ENCODE results near the gene GYS1.

GYS1 gene

GRCh38 chr19:48988286-48988685 lies 4.8 kb downstream of the GYS1 start:
- no peak for DNase-seq

- DNase-seq = no peak
Observed at GRCh38 chr19:48987323-48987722, 5.8 kb downstream of the GYS1 start.

GRCh38 chr19:48986211-48986610 lies 6.9 kb downstream of the GYS1 start:
- no peak for DNase-seq

GRCh38 chr19:48985711-48986110 lies 7.4 kb downstream of the GYS1 start:
- DNase-seq = no peak

- DNase-seq = no peak
Observed at GRCh38 chr19:48982280-48982679, 10.8 kb downstream of the GYS1 start.

GRCh38 chr19:48977061-48977460 lies 16.0 kb downstream of the GYS1 start:
- no peak for DNase-seq

- no peak for DNase-seq
Observed at GRCh38 chr19:48975947-48976847, 16.9 kb downstream of the GYS1 start.

- DNase-seq = peak; percentile 10
Observed at GRCh38 chr19:48970923-48971395, 22.1 kb downstream of the GYS1 start.

- DNase-seq = no peak
Observed at GRCh38 chr19:48970139-48970766, 22.9 kb downstream of the GYS1 start.

GRCh38 chr19:48969276-48970138 lies 23.6 kb downstream of the GYS1 start:
- no peak for DNase-seq

GRCh38 chr19:48968813-48969218 lies 24.3 kb downstream of the GYS1 start:
- DNase-seq = no peak

GRCh38 chr19:48968179-48968661 lies 24.9 kb downstream of the GYS1 start:
- no peak for DNase-seq

GRCh38 chr19:48967346-48968178 lies 25.5 kb downstream of the GYS1 start:
- no peak for DNase-seq

GRCh38 chr19:48966541-48967345 lies 26.4 kb downstream of the GYS1 start:
- no peak for DNase-seq

GRCh38 chr19:48965806-48966540 lies 27.1 kb downstream of the GYS1 start:
- DNase-seq = peak; percentile 28

- peak; percentile 92 for DNase-seq
Observed at GRCh38 chr19:48965040-48965805, 27.9 kb downstream of the GYS1 start, which contains the start of gene FTL. FTL (plus strand) TSS chr19:48965309; CDS start chr19:48965508, 199 bp downstream.

GRCh38 chr19:48964205-48965039 lies 28.7 kb downstream of the GYS1 start:
- no peak for DNase-seq

GRCh38 chr19:48963371-48964204 lies 29.5 kb downstream of the GYS1 start:
- peak; percentile 29 for DNase-seq

Data from GF-D8 (cell line).